Natural killer cell (primary cell): ENCODE results near the gene ADGB. TPM values are rescaled to one million over a fixed set of nuclear protein-coding genes. Genes with fewer than 3 reads are reported as not detected.

ENCODE experiments used
- ATAC-seq, 3 donors: fragments of 150-1000 bp in 2 of 3; fragments of 200-7000 bp in 1 of 3; cut with Tn5 transposase; 1 replicate in 1 of 3; 2 replicates in 2 of 3; pipeline ENCODE4 v1.10.0; 2021; ENCODE audit warnings: mild to moderate bottlenecking in 2 of 3, moderate library complexity in 2 of 3
- DNase-seq, 2 donors: peaks; one replicate each; pipeline versions ENCODE4 v3.0.0 to v3.0.0-alpha.2; 2013 to 2021; ENCODE audit warnings: mixed read lengths in 1 of 2
- H3K27ac ChIP-seq: one replicate; pipeline ENCODE4 v1.5.1; 2013; ENCODE audit warnings: mild to moderate bottlenecking, low read length
- H3K27me3 ChIP-seq: one replicate; pipeline ENCODE4 v1.6.1; 2013; ENCODE audit warnings: low read length; ENCODE audit not compliant: control insufficient read depth, insufficient read depth
- H3K36me3 ChIP-seq: one replicate; pipeline ENCODE4 v1.6.1; 2013; ENCODE audit warnings: low read length; ENCODE audit not compliant: control insufficient read depth, insufficient read depth
- H3K4me1 ChIP-seq: one replicate; pipeline ENCODE4 v1.6.1; 2013; ENCODE audit warnings: low read length; ENCODE audit not compliant: control insufficient read depth, insufficient read depth
- H3K4me3 ChIP-seq: one replicate; pipeline ENCODE4 v1.5.1; 2013; ENCODE audit warnings: low read length
- H3K9me3 ChIP-seq: one replicate; pipeline ENCODE4 v1.6.1; 2013; ENCODE audit warnings: low read length; ENCODE audit not compliant: control insufficient read depth, insufficient read depth
- H3K27ac Mint-ChIP-seq, 2 donors: one replicate each; pipeline ENCODE4 v1.8.0; 2022; ENCODE audit warnings: mild to moderate bottlenecking in 2 of 2, mixed read lengths in 2 of 2, moderate library complexity in 1 of 2
- H3K27me3 Mint-ChIP-seq, 2 donors: one replicate each; pipeline ENCODE4 v1.8.0; 2022; ENCODE audit warnings: low read depth in 2 of 2, mixed read lengths in 2 of 2
- H3K36me3 Mint-ChIP-seq: one replicate; pipeline ENCODE4 v1.8.0; 2022; ENCODE audit warnings: mixed read lengths
- H3K4me1 Mint-ChIP-seq, 2 donors: one replicate each; pipeline ENCODE4 v1.8.0; 2022; ENCODE audit warnings: mixed read lengths in 2 of 2
- H3K4me3 Mint-ChIP-seq: one replicate; pipeline ENCODE4 v1.8.0; 2022; ENCODE audit warnings: mild to moderate bottlenecking, moderate library complexity, mixed read lengths
- H3K9me3 Mint-ChIP-seq, 2 donors: one replicate each; pipeline ENCODE4 v1.8.0; 2022; ENCODE audit warnings: mixed read lengths in 2 of 2
- CTCF ChIP-seq: fragments of 200-600 bp; IDR thresholded peaks from one replicate; pipeline ENCODE4 v1.8.0; 2022; ENCODE audit warnings: antibody characterized with exemption
- WGBS: methylation state at CpG from one replicate; pipeline ENCODE4 v1.1.7; 2013; ENCODE audit warnings: missing lambda C conversion rate; ENCODE audit not compliant: insufficient coverage; 5-methylcytosine and 5-hydroxymethylcytosine counted together
- intact Hi-C: fragments of 100-400 bp; cut with micrococcal nuclease; formaldehyde crosslinking; loops from one replicate; pipeline ENCODE4 v1.14.2; 2022
- total RNA-seq, 4 donors: library from RNA; stranded (reverse); fragments of 120-200 nt in 1 of 4; gene quantifications; one replicate each; pipeline versions ENCODE4 v1.2.3 to v1.2.4, GENCODE V29; 2013 to 2022

The ADGB gene
- total RNA-seq, 3 donors from 2014 or later (not counting 1 experiment from before 2014, with no cell fraction given): not detected

- no peaks in the 10 kb centered on the region for H3K4me1 ChIP-seq
- H3K9me3 ChIP-seq: peaks cover 4% of the 10 kb centered on the region
- ATAC-seq: no peak
- no peak for TF ChIP-seq CTCF
- Mint-ChIP-seq H3K27me3 (peaks cover 0 to 6% of the 10 kb centered on the region in 2 donors), H3K36me3 (no peaks in the 10 kb centered on the region), H3K4me3 (no peak overlapping the region), H3K27ac (no peak overlapping the region), H3K9me3 (peaks cover 8 to 12% of the 10 kb centered on the region in 2 donors), H3K4me1 (no peaks in the 10 kb centered on the region)
- no peaks in the 10 kb centered on the region for H3K36me3 ChIP-seq
- 77% methylated on average over 2 of the region's 2 CpGs for WGBS
- intact Hi-C loops: no loop called here
- no peak for DNase-seq
- H3K27me3 ChIP-seq: no peaks in the 10 kb centered on the region
- H3K27ac ChIP-seq: no peak overlapping the region
- H3K4me3 ChIP-seq: no peak overlapping the region
Observed at GRCh38 chr6:146753306-146753705, 154.5 kb downstream of the ADGB start.

GRCh38 chr6:146767632-146768031 is 168.9 kb downstream of the ADGB start:
- Mint-ChIP-seq H3K4me1 (peaks cover 10 to 17% of the 10 kb centered on the region in 2 donors), H3K36me3 (no peaks in the 10 kb centered on the region), H3K27ac (no peak overlapping the region), H3K27me3 (no peaks in the 10 kb centered on the region), H3K4me3 (no peak overlapping the region), H3K9me3 (no peaks in the 10 kb centered on the region)
- no peak for TF ChIP-seq CTCF
- intact Hi-C loops: no loop called here
- no peak for DNase-seq
- no peak for ATAC-seq
- no peak overlapping the region for H3K27ac ChIP-seq
- WGBS: 92% methylated on average over 1 of the region's 1 CpG
- no peaks in the 10 kb centered on the region for H3K9me3 ChIP-seq
- H3K4me1 ChIP-seq: peaks cover 10% of the 10 kb centered on the region
- H3K4me3 ChIP-seq: no peak overlapping the region
- no peaks in the 10 kb centered on the region for H3K27me3 ChIP-seq
- H3K36me3 ChIP-seq: no peaks in the 10 kb centered on the region

- Mint-ChIP-seq H3K36me3 (no peaks in the 10 kb centered on the region), H3K4me1 (peaks cover 10 to 17% of the 10 kb centered on the region in 2 donors), H3K27me3 (no peaks in the 10 kb centered on the region), H3K4me3 (no peak overlapping the region), H3K27ac (no peak overlapping the region), H3K9me3 (no peaks in the 10 kb centered on the region)
- no peak for TF ChIP-seq CTCF
- Histone ChIP-seq H3K4me3 (no peak overlapping the region), H3K9me3 (no peaks in the 10 kb centered on the region), H3K27me3 (no peaks in the 10 kb centered on the region), H3K4me1 (peaks cover 10% of the 10 kb centered on the region), H3K36me3 (no peaks in the 10 kb centered on the region), H3K27ac (no peak overlapping the region)
- DNase-seq (no peak), ATAC-seq (no peak)
- intact Hi-C loops: no loop called here
- 90% methylated on average over 2 of the region's 2 CpGs for WGBS
Observed at GRCh38 chr6:146768722-146769121, 169.9 kb downstream of the ADGB start.

- no peaks in the 10 kb centered on the region for H3K36me3 ChIP-seq
- H3K4me1 ChIP-seq: peaks cover 10% of the 10 kb centered on the region
- TF ChIP-seq CTCF: no peak
- intact Hi-C loops: no loop called here
- WGBS: 54% methylated on average over 12 of the region's 13 CpGs
- ATAC-seq: peak in 1 of 3 donors; percentile 7
- no peaks in the 10 kb centered on the region for H3K9me3 ChIP-seq
- peak overlapping the region; percentile 64 for H3K4me3 Mint-ChIP-seq
- H3K4me1 Mint-ChIP-seq: peaks cover 10 to 17% of the 10 kb centered on the region in 2 donors
- no peaks in the 10 kb centered on the region for H3K27me3 ChIP-seq
- H3K36me3 Mint-ChIP-seq: no peaks in the 10 kb centered on the region
- no peaks in the 10 kb centered on the region for H3K27me3 Mint-ChIP-seq
- no peak overlapping the region for H3K4me3 ChIP-seq
- H3K27ac Mint-ChIP-seq: peak overlapping the region in 1 of 2 donors; percentile 45
- H3K27ac ChIP-seq: no peak overlapping the region
- DNase-seq: peak in 1 of 2 donors; percentile 2
- no peaks in the 10 kb centered on the region for H3K9me3 Mint-ChIP-seq
Observed at GRCh38 chr6:146770275-146770964, 171.6 kb downstream of the ADGB start.
